GM21737 (cell line): ENCODE results near the gene TXNDC5.
A peak's percentile ranks its signal among the peaks of the same experiment; 100 is the strongest.

Source experiments
- ATAC-seq: cut with Tn5 transposase; IDR thresholded peaks from one replicate; pipeline ENCODE4 v1.9.1; 2021; ENCODE audit warnings: mild to moderate bottlenecking, moderate library complexity; ENCODE audit not compliant: unreplicated experiment

The TXNDC5 gene

GRCh38 chr6:7910654-7911344, at the start of gene TXNDC5:
Gene TXNDC5 (minus strand): TSS chr6:7910788. CDS start chr6:7910776, 12 bp downstream.
- ATAC-seq, result peak; percentile 76

- ATAC-seq, result no peak
These were observed 49.6 kb upstream of the TXNDC5 start for GRCh38 chr6:7960141-7960540.

GRCh38 chr6:7959453-7959852, 48.9 kb upstream of the TXNDC5 start:
- no peak for ATAC-seq

GRCh38 chr6:7958464-7958863, 47.9 kb upstream of the TXNDC5 start:
- no peak for ATAC-seq

GRCh38 chr6:7956257-7956656, 45.7 kb upstream of the TXNDC5 start:
- ATAC-seq, result no peak

GRCh38 chr6:7954477-7955200, 44.1 kb upstream of the TXNDC5 start:
- no peak for ATAC-seq

GRCh38 chr6:7953753-7954152, 43.2 kb upstream of the TXNDC5 start:
- no peak for ATAC-seq

- ATAC-seq, result no peak
These were observed 29.3 kb upstream of the TXNDC5 start for GRCh38 chr6:7939864-7940228.

GRCh38 chr6:7939184-7939863, 28.7 kb upstream of the TXNDC5 start:
- ATAC-seq, result no peak

GRCh38 chr6:7938562-7939183, 28.1 kb upstream of the TXNDC5 start:
- ATAC-seq, result no peak

- ATAC-seq, result peak; percentile 93
These were observed 23.2 kb upstream of the TXNDC5 start for GRCh38 chr6:7933794-7934193.

- no peak for ATAC-seq
These were observed 22.0 kb upstream of the TXNDC5 start for GRCh38 chr6:7932625-7933024.

GRCh38 chr6:7924867-7925266, 14.3 kb upstream of the TXNDC5 start:
- no peak for ATAC-seq

GRCh38 chr6:7922596-7922995, 12.0 kb upstream of the TXNDC5 start:
- ATAC-seq, result no peak

GRCh38 chr6:7921632-7922092, 11.1 kb upstream of the TXNDC5 start:
- ATAC-seq, result no peak

GRCh38 chr6:7921046-7921445, 10.5 kb upstream of the TXNDC5 start:
- ATAC-seq, result no peak

- ATAC-seq, result no peak
These were observed 9.8 kb upstream of the TXNDC5 start for GRCh38 chr6:7920425-7920824.

- no peak for ATAC-seq
These were observed 9.3 kb upstream of the TXNDC5 start for GRCh38 chr6:7919871-7920270.

- ATAC-seq, result no peak
These were observed 7.8 kb upstream of the TXNDC5 start for GRCh38 chr6:7918403-7918802.

- ATAC-seq, result no peak
These were observed 7.1 kb upstream of the TXNDC5 start for GRCh38 chr6:7917729-7918128.

GRCh38 chr6:7916959-7917358, 6.4 kb upstream of the TXNDC5 start:
- ATAC-seq, result peak; percentile 87
